H1 (cell line): ENCODE data around the gene COL11A2. TPM values are rescaled to one million over a fixed set of nuclear protein-coding genes. Genes with fewer than 3 reads are reported as not detected.

Experiments used
- FOSL1 ChIP-seq: IDR thresholded peaks from 2 replicates; pipeline ENCODE4 v1.6.1; 2011; ENCODE audit warnings: mild to moderate bottlenecking, low read depth, low read length, moderate library complexity; ENCODE audit not compliant: insufficient read depth
- GABPA ChIP-seq: IDR thresholded peaks from 2 replicates; pipeline ENCODE4 v1.6.1; 2011; ENCODE audit warnings: mild to moderate bottlenecking, low read length, moderate library complexity, borderline replicate concordance; ENCODE audit not compliant: insufficient read depth
- JUN ChIP-seq: IDR thresholded peaks from 2 replicates; pipeline ENCODE4 v1.6.1; 2011; ENCODE audit warnings: low read depth, mild to moderate bottlenecking, improper control_type of control experiment, low read length
- JUND ChIP-seq: IDR thresholded peaks from 2 replicates; pipeline ENCODE4 v1.6.1; 2011; ENCODE audit warnings: mild to moderate bottlenecking, improper control_type of control experiment, low read length
- NRF1 ChIP-seq: IDR thresholded peaks from 2 replicates; pipeline ENCODE4 v1.6.1; 2011; ENCODE audit warnings: mild to moderate bottlenecking, low read depth, low read length, improper control_type of control experiment
- RAD21 ChIP-seq, 2 experiments: IDR thresholded peaks in 1 of 2; conservative IDR thresholded peaks in 1 of 2; 2 replicates each; pipeline ENCODE4 v1.6.1; 2011; ENCODE audit warnings: low read depth in 2 of 2, low read length in 2 of 2, improper control_type of control experiment in 1 of 2, inconsistent platforms in 1 of 2, mild to moderate bottlenecking in 1 of 2, moderate library complexity in 1 of 2
- SP1 ChIP-seq: IDR thresholded peaks from 2 replicates; pipeline ENCODE4 v1.6.1; 2011; ENCODE audit warnings: low read depth, low read length
- SRF ChIP-seq: IDR thresholded peaks from 2 replicates; pipeline ENCODE4 v1.6.1; 2011; ENCODE audit warnings: mild to moderate bottlenecking, low read depth, low read length, moderate library complexity
- polyA plus RNA-seq, 7 experiments: library from polyadenylated mRNA; depleted of rRNA in 3 of 7; stranded (reverse) in 5 of 7; unstranded in 2 of 7; fragments of >200 nt in 5 of 7; fragments of 200-250 nt in 2 of 7; gene quantifications; 1 replicate in 5 of 7; 2 replicates in 1 of 7; 4 replicates in 1 of 7; pipeline versions ENCODE4 v1.2.1 to v1.2.3, GENCODE V29; 2011 to 2013; ENCODE audit warnings: missing spikeins in 2 of 7, mixed read lengths in 2 of 7
- total RNA-seq: library from RNA; stranded (reverse); fragmentation: NEBNext Ultra II Directional; extraction: Animal tissue kit (Norgen Biotek cat#: 25700); gene quantifications from 2 replicates; pipeline ENCODE4 v1.2.1, GENCODE V29; 2021
- TF ChIP-seq, protein P1 (sequence below): fragments of 300-600 bp; sonication (generic); IDR thresholded peaks from 2 replicates; pipeline ENCODE4 v1.7.1; 2012; ENCODE audit warnings: low read length, moderate library complexity, mild to moderate bottlenecking, inconsistent platforms; ENCODE audit not compliant: insufficient replicate concordance

COL11A2 gene
- total and polyA plus RNA-seq, 2 of the 8 experiments (the other 6 are each of a cell fraction or from before 2014, with no cell fraction given), result 2.8 to 3.8 TPM

DNA sequence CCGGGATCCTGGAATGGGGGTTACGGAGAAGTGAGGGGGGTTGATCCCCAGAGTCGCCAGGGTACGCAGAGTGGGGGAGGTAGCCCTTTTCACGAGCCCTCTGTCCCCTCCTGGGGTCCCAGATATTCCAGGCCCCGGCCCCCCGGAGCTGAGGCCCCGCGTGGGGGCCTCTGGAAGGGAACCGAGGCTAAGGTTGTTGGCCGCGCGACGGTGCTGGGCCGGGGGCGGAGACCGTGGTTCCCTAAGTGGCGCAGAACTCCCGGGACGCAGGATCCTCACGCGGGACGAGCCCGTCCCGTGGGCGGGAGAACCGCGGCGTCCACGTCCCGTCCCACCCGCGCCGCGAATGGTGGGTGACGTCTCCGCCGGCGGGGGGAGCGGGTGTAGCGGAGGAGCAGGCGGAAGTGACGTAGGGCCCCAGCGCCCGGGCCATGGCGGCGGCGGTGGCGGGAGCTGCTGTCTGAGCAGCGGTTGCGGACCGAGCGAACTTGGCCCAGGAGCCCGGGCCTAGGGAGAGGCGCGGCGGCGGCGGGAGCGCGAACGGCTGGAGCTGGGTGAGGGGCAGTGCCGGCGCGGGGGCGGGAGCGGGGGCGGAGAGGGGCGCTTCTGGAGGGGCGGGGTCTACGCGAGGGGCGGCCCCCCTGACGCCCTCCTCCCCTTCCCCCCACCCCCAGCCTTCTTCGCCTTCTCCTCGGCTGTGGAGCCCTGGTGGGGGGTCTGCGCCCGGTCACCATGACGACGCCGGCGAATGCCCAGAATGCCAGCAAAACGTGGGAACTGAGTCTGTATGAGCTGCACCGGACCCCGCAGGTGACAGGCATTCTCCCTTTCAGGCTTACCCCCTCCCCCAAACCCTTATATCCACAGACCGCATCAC lies 16.1 kb upstream of the COL11A2 start, which contains the start of gene RING1 (continued):
- peak; percentile 43; the same call in 1 of the 2 replicates for TF ChIP-seq SP1
- no peak for TF ChIP-seq RAD21 (IDR thresholded peaks at IDR 0.05 in 1 of 2, conservative IDR thresholded peaks at IDR 0.05 in 1 of 2; ENCODE audit: low read depth in 2 of 2, low read length in 2 of 2)
- no peak for TF ChIP-seq JUND
- TF ChIP-seq NRF1, result no peak
- TF ChIP-seq FOSL1, result no peak
- TF ChIP-seq, protein P1, sequence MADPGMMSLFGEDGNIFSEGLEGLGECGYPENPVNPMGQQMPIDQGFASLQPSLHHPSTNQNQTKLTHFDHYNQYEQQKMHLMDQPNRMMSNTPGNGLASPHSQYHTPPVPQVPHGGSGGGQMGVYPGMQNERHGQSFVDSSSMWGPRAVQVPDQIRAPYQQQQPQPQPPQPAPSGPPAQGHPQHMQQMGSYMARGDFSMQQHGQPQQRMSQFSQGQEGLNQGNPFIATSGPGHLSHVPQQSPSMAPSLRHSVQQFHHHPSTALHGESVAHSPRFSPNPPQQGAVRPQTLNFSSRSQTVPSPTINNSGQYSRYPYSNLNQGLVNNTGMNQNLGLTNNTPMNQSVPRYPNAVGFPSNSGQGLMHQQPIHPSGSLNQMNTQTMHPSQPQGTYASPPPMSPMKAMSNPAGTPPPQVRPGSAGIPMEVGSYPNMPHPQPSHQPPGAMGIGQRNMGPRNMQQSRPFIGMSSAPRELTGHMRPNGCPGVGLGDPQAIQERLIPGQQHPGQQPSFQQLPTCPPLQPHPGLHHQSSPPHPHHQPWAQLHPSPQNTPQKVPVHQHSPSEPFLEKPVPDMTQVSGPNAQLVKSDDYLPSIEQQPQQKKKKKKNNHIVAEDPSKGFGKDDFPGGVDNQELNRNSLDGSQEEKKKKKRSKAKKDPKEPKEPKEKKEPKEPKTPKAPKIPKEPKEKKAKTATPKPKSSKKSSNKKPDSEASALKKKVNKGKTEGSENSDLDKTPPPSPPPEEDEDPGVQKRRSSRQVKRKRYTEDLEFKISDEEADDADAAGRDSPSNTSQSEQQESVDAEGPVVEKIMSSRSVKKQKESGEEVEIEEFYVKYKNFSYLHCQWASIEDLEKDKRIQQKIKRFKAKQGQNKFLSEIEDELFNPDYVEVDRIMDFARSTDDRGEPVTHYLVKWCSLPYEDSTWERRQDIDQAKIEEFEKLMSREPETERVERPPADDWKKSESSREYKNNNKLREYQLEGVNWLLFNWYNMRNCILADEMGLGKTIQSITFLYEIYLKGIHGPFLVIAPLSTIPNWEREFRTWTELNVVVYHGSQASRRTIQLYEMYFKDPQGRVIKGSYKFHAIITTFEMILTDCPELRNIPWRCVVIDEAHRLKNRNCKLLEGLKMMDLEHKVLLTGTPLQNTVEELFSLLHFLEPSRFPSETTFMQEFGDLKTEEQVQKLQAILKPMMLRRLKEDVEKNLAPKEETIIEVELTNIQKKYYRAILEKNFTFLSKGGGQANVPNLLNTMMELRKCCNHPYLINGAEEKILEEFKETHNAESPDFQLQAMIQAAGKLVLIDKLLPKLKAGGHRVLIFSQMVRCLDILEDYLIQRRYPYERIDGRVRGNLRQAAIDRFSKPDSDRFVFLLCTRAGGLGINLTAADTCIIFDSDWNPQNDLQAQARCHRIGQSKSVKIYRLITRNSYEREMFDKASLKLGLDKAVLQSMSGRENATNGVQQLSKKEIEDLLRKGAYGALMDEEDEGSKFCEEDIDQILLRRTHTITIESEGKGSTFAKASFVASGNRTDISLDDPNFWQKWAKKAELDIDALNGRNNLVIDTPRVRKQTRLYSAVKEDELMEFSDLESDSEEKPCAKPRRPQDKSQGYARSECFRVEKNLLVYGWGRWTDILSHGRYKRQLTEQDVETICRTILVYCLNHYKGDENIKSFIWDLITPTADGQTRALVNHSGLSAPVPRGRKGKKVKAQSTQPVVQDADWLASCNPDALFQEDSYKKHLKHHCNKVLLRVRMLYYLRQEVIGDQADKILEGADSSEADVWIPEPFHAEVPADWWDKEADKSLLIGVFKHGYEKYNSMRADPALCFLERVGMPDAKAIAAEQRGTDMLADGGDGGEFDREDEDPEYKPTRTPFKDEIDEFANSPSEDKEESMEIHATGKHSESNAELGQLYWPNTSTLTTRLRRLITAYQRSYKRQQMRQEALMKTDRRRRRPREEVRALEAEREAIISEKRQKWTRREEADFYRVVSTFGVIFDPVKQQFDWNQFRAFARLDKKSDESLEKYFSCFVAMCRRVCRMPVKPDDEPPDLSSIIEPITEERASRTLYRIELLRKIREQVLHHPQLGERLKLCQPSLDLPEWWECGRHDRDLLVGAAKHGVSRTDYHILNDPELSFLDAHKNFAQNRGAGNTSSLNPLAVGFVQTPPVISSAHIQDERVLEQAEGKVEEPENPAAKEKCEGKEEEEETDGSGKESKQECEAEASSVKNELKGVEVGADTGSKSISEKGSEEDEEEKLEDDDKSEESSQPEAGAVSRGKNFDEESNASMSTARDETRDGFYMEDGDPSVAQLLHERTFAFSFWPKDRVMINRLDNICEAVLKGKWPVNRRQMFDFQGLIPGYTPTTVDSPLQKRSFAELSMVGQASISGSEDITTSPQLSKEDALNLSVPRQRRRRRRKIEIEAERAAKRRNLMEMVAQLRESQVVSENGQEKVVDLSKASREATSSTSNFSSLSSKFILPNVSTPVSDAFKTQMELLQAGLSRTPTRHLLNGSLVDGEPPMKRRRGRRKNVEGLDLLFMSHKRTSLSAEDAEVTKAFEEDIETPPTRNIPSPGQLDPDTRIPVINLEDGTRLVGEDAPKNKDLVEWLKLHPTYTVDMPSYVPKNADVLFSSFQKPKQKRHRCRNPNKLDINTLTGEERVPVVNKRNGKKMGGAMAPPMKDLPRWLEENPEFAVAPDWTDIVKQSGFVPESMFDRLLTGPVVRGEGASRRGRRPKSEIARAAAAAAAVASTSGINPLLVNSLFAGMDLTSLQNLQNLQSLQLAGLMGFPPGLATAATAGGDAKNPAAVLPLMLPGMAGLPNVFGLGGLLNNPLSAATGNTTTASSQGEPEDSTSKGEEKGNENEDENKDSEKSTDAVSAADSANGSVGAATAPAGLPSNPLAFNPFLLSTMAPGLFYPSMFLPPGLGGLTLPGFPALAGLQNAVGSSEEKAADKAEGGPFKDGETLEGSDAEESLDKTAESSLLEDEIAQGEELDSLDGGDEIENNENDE, result no peak
- peak; percentile 83; the same call in 1 of the 2 replicates for TF ChIP-seq GABPA
- no peak for TF ChIP-seq JUN
- no peak for TF ChIP-seq SRF
